OCI-LY3 (cell line): ENCODE results near the gene IGLL1.

ENCODE experiments used
- EZH2phosphoT487 ChIP-seq: fragments of 200-600 bp; shearing (Covaris generic); IDR thresholded peaks from 2 replicates; pipeline ENCODE4 v1.6.1; 2018; ENCODE audit warnings: antibody characterized with exemption, mixed run types, low read depth
- TF ChIP-seq, protein P1 (sequence below): fragments of 200-600, 300-600 bp; sonication (generic); IDR thresholded peaks from 2 replicates; pipeline ENCODE4 v1.5.1; 2014; ENCODE audit warnings: antibody characterized with exemption, low read length, low read depth

DNA sequence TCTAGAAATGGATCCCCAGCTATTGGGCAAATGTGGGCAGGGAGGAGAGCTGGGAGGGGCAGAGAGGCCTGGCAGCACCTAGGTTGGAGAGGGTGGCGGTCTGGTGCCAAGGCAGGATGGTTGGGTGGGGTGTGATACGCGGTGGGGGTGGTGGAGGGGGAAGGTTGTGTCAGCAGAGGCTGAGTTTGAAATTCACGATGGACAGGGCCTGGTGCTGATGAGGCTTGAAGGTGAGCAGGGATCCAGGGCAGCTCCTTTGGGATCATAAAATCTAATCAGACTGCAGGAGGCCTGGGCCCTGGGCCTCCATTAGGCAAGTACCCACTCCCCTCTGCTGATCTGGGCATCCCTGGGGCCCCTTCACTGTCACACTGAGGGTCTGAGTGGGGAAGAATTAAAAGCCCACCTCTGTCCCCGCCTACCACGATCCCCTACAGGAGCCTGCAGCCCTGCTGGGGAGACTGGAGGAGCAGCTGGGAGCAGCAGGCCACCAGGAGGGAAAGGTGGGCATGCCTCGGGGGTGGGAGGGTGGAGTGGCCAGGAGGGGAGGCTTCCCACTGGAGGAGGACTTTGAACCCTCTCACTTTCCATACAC, 24.0 kb downstream of the IGLL1 start:
- TF ChIP-seq, protein P1, sequence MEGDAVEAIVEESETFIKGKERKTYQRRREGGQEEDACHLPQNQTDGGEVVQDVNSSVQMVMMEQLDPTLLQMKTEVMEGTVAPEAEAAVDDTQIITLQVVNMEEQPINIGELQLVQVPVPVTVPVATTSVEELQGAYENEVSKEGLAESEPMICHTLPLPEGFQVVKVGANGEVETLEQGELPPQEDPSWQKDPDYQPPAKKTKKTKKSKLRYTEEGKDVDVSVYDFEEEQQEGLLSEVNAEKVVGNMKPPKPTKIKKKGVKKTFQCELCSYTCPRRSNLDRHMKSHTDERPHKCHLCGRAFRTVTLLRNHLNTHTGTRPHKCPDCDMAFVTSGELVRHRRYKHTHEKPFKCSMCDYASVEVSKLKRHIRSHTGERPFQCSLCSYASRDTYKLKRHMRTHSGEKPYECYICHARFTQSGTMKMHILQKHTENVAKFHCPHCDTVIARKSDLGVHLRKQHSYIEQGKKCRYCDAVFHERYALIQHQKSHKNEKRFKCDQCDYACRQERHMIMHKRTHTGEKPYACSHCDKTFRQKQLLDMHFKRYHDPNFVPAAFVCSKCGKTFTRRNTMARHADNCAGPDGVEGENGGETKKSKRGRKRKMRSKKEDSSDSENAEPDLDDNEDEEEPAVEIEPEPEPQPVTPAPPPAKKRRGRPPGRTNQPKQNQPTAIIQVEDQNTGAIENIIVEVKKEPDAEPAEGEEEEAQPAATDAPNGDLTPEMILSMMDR, result no peak
- no peak for TF ChIP-seq EZH2phosphoT487
